HEK293 (cell line): ENCODE measurements around the gene PRG3.

Source experiments
- CTCF ChIA-PET: fragments of 350-600 bp; formaldehyde crosslinking; extraction: SDS; loops from one replicate; lab custom pipeline; 2021; ENCODE audit warnings: antibody characterized with exemption; lab: Yijun Ruan, JAX
- POLR2A ChIA-PET: fragments of 300-600 bp; formaldehyde crosslinking; extraction: SDS; loops from one replicate; lab custom pipeline; 2020; ENCODE audit warnings: antibody characterized with exemption, inconsistent platforms; lab: Yijun Ruan, JAX
- H3K27ac ChIP-seq: fragments of 200-500 bp; sonication (Bioruptor generic); 2 replicates; pipeline ENCODE4 v1.5.1; 2014; ENCODE audit warnings: low read depth, low read length, control low read depth, inconsistent platforms; ENCODE audit errors: extremely low read depth
- H3K36me3 ChIP-seq, 2 experiments: fragments of 200-500 bp in 1 of 2; sonication (Bioruptor generic) in 1 of 2; 1 replicate in 1 of 2; 2 replicates in 1 of 2; pipeline ENCODE4 v1.5.1; 2014 to 2017; ENCODE audit warnings: inconsistent platforms in 2 of 2, low read length in 2 of 2; ENCODE audit not compliant: control insufficient read depth in 2 of 2, insufficient read depth in 1 of 2
- H3K4me1 ChIP-seq: fragments of 200-500 bp; sonication (Bioruptor generic); 2 replicates; pipeline ENCODE4 v1.5.1; 2014; ENCODE audit warnings: mild to moderate bottlenecking, low read length, inconsistent platforms; ENCODE audit not compliant: control insufficient read depth, insufficient read depth
- H3K4me3 ChIP-seq: 2 replicates; pipeline ENCODE4 v1.5.1; 2011; ENCODE audit warnings: low read depth, mild to moderate bottlenecking, control low read depth, low read length, moderate library complexity
- H3K9me3 ChIP-seq: fragments of 200-500 bp; sonication (Bioruptor generic); 2 replicates; pipeline ENCODE4 v1.5.1; 2014; ENCODE audit warnings: low read depth, low read length, inconsistent platforms; ENCODE audit not compliant: control insufficient read depth, insufficient read depth
- OSR2 ChIP-seq: fragments of 450-650 bp; formaldehyde crosslinking; IDR thresholded peaks from 2 replicates; pipeline ENCODE4 v1.5.1; 2016; ENCODE audit warnings: missing biosample characterization, missing genetic modification characterization
- PRDM1 ChIP-seq: fragments of 450-650 bp; formaldehyde crosslinking; IDR thresholded peaks from 2 replicates; pipeline ENCODE4; 2016; ENCODE audit warnings: missing biosample characterization, missing genetic modification characterization
- SALL2 ChIP-seq: fragments of 450-650 bp; formaldehyde crosslinking; IDR thresholded peaks from 2 replicates; pipeline ENCODE4 v1.5.0; 2017; ENCODE audit warnings: missing biosample characterization, mild to moderate bottlenecking, missing genetic modification characterization, borderline replicate concordance
- SP3 ChIP-seq: fragments of 450-650 bp; formaldehyde crosslinking; IDR thresholded peaks from 2 replicates; pipeline ENCODE4 v1.5.1; 2016; ENCODE audit warnings: missing biosample characterization, missing genetic modification characterization
- ZBTB10 ChIP-seq: fragments of 450-650 bp; formaldehyde crosslinking; IDR thresholded peaks from 2 replicates; pipeline ENCODE4 v1.5.1; 2016; ENCODE audit warnings: missing biosample characterization, missing genetic modification characterization
- ZIC2 ChIP-seq: fragments of 450-650 bp; formaldehyde crosslinking; IDR thresholded peaks from 2 replicates; pipeline ENCODE4 v1.5.1; 2016; ENCODE audit warnings: missing biosample characterization, missing genetic modification characterization
- ZNF10 ChIP-seq: fragments of 450-650 bp; formaldehyde crosslinking; IDR thresholded peaks from 2 replicates; pipeline ENCODE4 v1.5.1; 2017; ENCODE audit warnings: missing biosample characterization, missing genetic modification characterization
- ZNF169 ChIP-seq: fragments of 450-650 bp; formaldehyde crosslinking; IDR thresholded peaks from 2 replicates; pipeline ENCODE4 v1.5.1; 2016; ENCODE audit warnings: missing biosample characterization, missing genetic modification characterization
- ZNF211 ChIP-seq: fragments of 450-650 bp; formaldehyde crosslinking; IDR thresholded peaks from 2 replicates; pipeline ENCODE4 v1.5.1; 2016; ENCODE audit warnings: low read depth, missing biosample characterization, missing genetic modification characterization
- ZNF37A ChIP-seq: fragments of 450-650 bp; IDR thresholded peaks from 2 replicates; pipeline ENCODE4 v1.5.1; 2018; ENCODE audit warnings: missing biosample characterization, missing genetic modification characterization
- ZNF501 ChIP-seq: fragments of 450-650 bp; formaldehyde crosslinking; IDR thresholded peaks from 2 replicates; pipeline ENCODE4 v1.5.1; 2016; ENCODE audit warnings: missing biosample characterization, missing genetic modification characterization
- ZNF510 ChIP-seq: fragments of 450-650 bp; formaldehyde crosslinking; IDR thresholded peaks from 2 replicates; pipeline ENCODE4 v1.5.1; 2018; ENCODE audit warnings: mild to moderate bottlenecking, missing genetic modification characterization, missing biosample characterization; ENCODE audit not compliant: insufficient replicate concordance
- ZNF521 ChIP-seq: fragments of 450-650 bp; formaldehyde crosslinking; IDR thresholded peaks from 2 replicates; pipeline ENCODE4 v1.5.1; 2017; ENCODE audit warnings: missing biosample characterization, mild to moderate bottlenecking, missing genetic modification characterization
- ZNF600 ChIP-seq: fragments of 450-650 bp; formaldehyde crosslinking; IDR thresholded peaks from 2 replicates; pipeline ENCODE4 v1.5.1; 2016; ENCODE audit warnings: missing biosample characterization, missing genetic modification characterization
- ZNF621 ChIP-seq: fragments of 450-650 bp; formaldehyde crosslinking; IDR thresholded peaks from 2 replicates; pipeline ENCODE4 v1.5.1; 2017; ENCODE audit warnings: missing biosample characterization, missing genetic modification characterization
- ZNF639 ChIP-seq: fragments of 450-650 bp; formaldehyde crosslinking; IDR thresholded peaks from 2 replicates; pipeline ENCODE4 v1.5.1; 2016; ENCODE audit warnings: missing biosample characterization, missing genetic modification characterization
- ZNF707 ChIP-seq: fragments of 450-650 bp; formaldehyde crosslinking; IDR thresholded peaks from 2 replicates; pipeline ENCODE4 v1.5.1; 2016; ENCODE audit warnings: missing biosample characterization, missing genetic modification characterization
- ZNF777 ChIP-seq: fragments of 450-650 bp; formaldehyde crosslinking; IDR thresholded peaks from 2 replicates; pipeline ENCODE4 v1.5.1; 2017; ENCODE audit warnings: missing biosample characterization, missing genetic modification characterization, borderline replicate concordance
- ZSCAN23 ChIP-seq: fragments of 450-650 bp; formaldehyde crosslinking; IDR thresholded peaks from 2 replicates; pipeline ENCODE4 v1.5.1; 2016; ENCODE audit warnings: missing biosample characterization, missing genetic modification characterization
- ZSCAN30 ChIP-seq: fragments of 450-650 bp; IDR thresholded peaks from 2 replicates; pipeline ENCODE4 v1.5.1; 2018; ENCODE audit warnings: missing biosample characterization, mild to moderate bottlenecking, missing genetic modification characterization, moderate library complexity
- ZSCAN4 ChIP-seq: fragments of 450-650 bp; formaldehyde crosslinking; IDR thresholded peaks from 2 replicates; pipeline ENCODE4 v1.5.1; 2017; ENCODE audit warnings: missing biosample characterization, missing genetic modification characterization

PRG3 gene

GRCh38 chr11:57395905-57396623 is 15.1 kb upstream of the PRG3 start (continued):
- no peak for TF ChIP-seq ZBTB10 (tag by site-specific recombination)
- TF ChIP-seq ZNF211 (tag by site-specific recombination) = no peak
- no peak for TF ChIP-seq PRDM1
- no peak for TF ChIP-seq ZNF707 (tag by site-specific recombination)
- no peak for TF ChIP-seq ZNF639 (tag by site-specific recombination)
- TF ChIP-seq, all 188 proteins: peak for 0

GRCh38 chr11:57394203-57394965 is 13.4 kb upstream of the PRG3 start:
- POLR2A ChIA-PET = no interaction called here
- no peaks in the 10 kb centered on the region for H3K9me3 ChIP-seq
- H3K4me1 ChIP-seq = no peaks in the 10 kb centered on the region
- H3K27ac ChIP-seq = no peak overlapping the region
- no peaks in the 10 kb centered on the region for H3K36me3 ChIP-seq
- no peak overlapping the region for H3K4me3 ChIP-seq
- no peak for TF ChIP-seq SP3 (tag by site-specific recombination)
- TF ChIP-seq OSR2 = no peak
- TF ChIP-seq SALL2 (tag by site-specific recombination) = no peak
- TF ChIP-seq ZNF777 (tag by site-specific recombination) = no peak
- TF ChIP-seq ZNF169 = no peak
- no peak for TF ChIP-seq ZSCAN4
- no peak for TF ChIP-seq ZSCAN30 (tag by site-specific recombination)
- no peak for TF ChIP-seq ZNF600 (tag by site-specific recombination)
- TF ChIP-seq ZNF621 = no peak
- TF ChIP-seq ZNF10 (tag by site-specific recombination) = no peak
- no peak for TF ChIP-seq ZNF510 (tag by site-specific recombination)
- TF ChIP-seq ZSCAN23 (tag by site-specific recombination) = no peak
- TF ChIP-seq ZIC2 (tag by site-specific recombination) = no peak
- TF ChIP-seq ZNF501 (tag by site-specific recombination) = no peak
- no peak for TF ChIP-seq ZNF521 (tag by site-specific recombination)
- no peak for TF ChIP-seq ZNF37A (tag by site-specific recombination)
- TF ChIP-seq, all 188 proteins: peak for 0
- CTCF ChIA-PET = interaction anchor here (0.6 kb wide), 1 partner anchor 124 kb away, joined by 3 read pairs; no protein-coding TSS in a partner anchor
